Mucosa of descending colon (tissue), 3 donors: ENCODE measurements around the gene OR7C2. TPM values are rescaled to one million over a fixed set of nuclear protein-coding genes. Genes with fewer than 3 reads are reported as not detected.

ENCODE experiments used
- ATAC-seq: fragments of 200-7000 bp; cut with Tn5 transposase; one replicate; pipeline ENCODE4 v1.9.1; 2020; ENCODE audit warnings: mild to moderate bottlenecking, moderate library complexity
- DNase-seq, 3 donors: peaks; one replicate each; pipeline ENCODE4 v3.0.0-alpha.2; 2020
- H3K36me3 ChIP-seq: fragments of 200-600 bp; one replicate; pipeline ENCODE4 v1.8.0; 2021; ENCODE audit warnings: low read depth, mild to moderate bottlenecking
- H3K4me1 ChIP-seq: fragments of 200-600 bp; one replicate; pipeline ENCODE4 v1.8.0; 2021; ENCODE audit warnings: low read depth, mild to moderate bottlenecking
- H3K4me3 ChIP-seq: fragments of 200-600 bp; one replicate; pipeline ENCODE4 v1.8.0; 2021; ENCODE audit warnings: mild to moderate bottlenecking
- H3K9me3 ChIP-seq: fragments of 200-600 bp; one replicate; pipeline ENCODE4 v1.8.0; 2021; ENCODE audit warnings: mild to moderate bottlenecking
- CTCF ChIP-seq: fragments of 200-600 bp; IDR thresholded peaks from one replicate; pipeline ENCODE4 v1.8.0; 2022; ENCODE audit warnings: antibody characterized with exemption, mild to moderate bottlenecking
- intact Hi-C, 2 donors: fragments of 100-400 bp; cut with DNase I in 1 of 2; cut with micrococcal nuclease in 1 of 2; formaldehyde crosslinking; loops; one replicate each; pipeline versions ENCODE4 v1.11.0 to v1.11.1; 2022; cut with DNase I, micrococcal nuclease
- total RNA-seq, 3 donors: library from RNA; stranded (reverse); fragmentation: NEBNext Ultra II Directional in 2 of 3; extraction: Animal tissue kit (Norgen Biotek cat#: 25700) in 2 of 3; gene quantifications; one replicate each; pipeline versions ENCODE4 v1.2.1 to v1.2.4, GENCODE V29; 2021 to 2023
- donor health status: DM: no; HTN: no; CAD: no; lungs with moderate emphysema.
- donor health status: DM: no; HTN: no; CAD: no.
- donor health status: DM: no; HTN: yes; CAD: no.

The OR7C2 gene
- total RNA-seq, 3 donors from 2014 or later: not detected

- ATAC-seq (no peak), DNase-seq (no peak)
- intact Hi-C loops: no loop called here
- H3K9me3 ChIP-seq: no peaks in the 10 kb centered on the region
- TF ChIP-seq CTCF: no peak
- H3K4me3 ChIP-seq: no peak within 1 kb of the TSS
- no peaks in the 10 kb centered on the region for H3K36me3 ChIP-seq
- H3K4me1 ChIP-seq: no peaks in the 10 kb centered on the region
Measured at GRCh38 chr19:14979476-14980255, 38.4 kb downstream of the OR7C2 start, which contains the start of gene SLC1A6. TSS of gene SLC1A6 (minus strand) at chr19:14979864. CDS start at chr19:14972910, 6,954 bp downstream.

GRCh38 chr19:14985133-14985532 is 43.8 kb downstream of the OR7C2 start:
- intact Hi-C loops: no loop called here
- no peak for TF ChIP-seq CTCF
- no peaks in the 10 kb centered on the region for H3K9me3 ChIP-seq
- H3K4me3 ChIP-seq: no peak overlapping the region
- DNase-seq (no peak), ATAC-seq (no peak)
- H3K36me3 ChIP-seq: no peaks in the 10 kb centered on the region
- H3K4me1 ChIP-seq: no peaks in the 10 kb centered on the region

Other genes starting within 250 kb of the OR7C2 start
- 1 to 10 TPM; 1.1 to 4.2 (median 1.9) TPM for gene ADGRE2, start 162.9 kb upstream of the OR7C2 start, total RNA-seq
- not detected for gene OR7A5, start 106.3 kb upstream of the OR7C2 start, total RNA-seq
- gene OR7C1, start 106.3 kb upstream of the OR7C2 start, total RNA-seq: not detected
- not detected for gene OR7A10, start 92.6 kb upstream of the OR7C2 start, total RNA-seq
- gene OR7A17, start 55.4 kb upstream of the OR7C2 start, total RNA-seq: not detected
- gene SLC1A6, start 38.4 kb downstream of the OR7C2 start, total RNA-seq: not detected
- gene CASP14, start 108.0 kb downstream of the OR7C2 start, total RNA-seq: not detected
- gene OR1I1, start 140.7 kb downstream of the OR7C2 start, total RNA-seq: not detected
- 10 to 100 TPM in 1 of 3 donors, 1 to 10 TPM in 2; 3.8 to 32.5 (median 4.1) TPM for gene SYDE1, start 165.9 kb downstream of the OR7C2 start, total RNA-seq